GM19372 (cell line): ENCODE data around the gene L1CAM.

Experiments used
- ATAC-seq: cut with Tn5 transposase; IDR thresholded peaks from one replicate; pipeline ENCODE4 v1.9.1; 2021; ENCODE audit warnings: mild to moderate bottlenecking, low read depth, moderate library complexity; ENCODE audit not compliant: unreplicated experiment

Gene L1CAM

DNA sequence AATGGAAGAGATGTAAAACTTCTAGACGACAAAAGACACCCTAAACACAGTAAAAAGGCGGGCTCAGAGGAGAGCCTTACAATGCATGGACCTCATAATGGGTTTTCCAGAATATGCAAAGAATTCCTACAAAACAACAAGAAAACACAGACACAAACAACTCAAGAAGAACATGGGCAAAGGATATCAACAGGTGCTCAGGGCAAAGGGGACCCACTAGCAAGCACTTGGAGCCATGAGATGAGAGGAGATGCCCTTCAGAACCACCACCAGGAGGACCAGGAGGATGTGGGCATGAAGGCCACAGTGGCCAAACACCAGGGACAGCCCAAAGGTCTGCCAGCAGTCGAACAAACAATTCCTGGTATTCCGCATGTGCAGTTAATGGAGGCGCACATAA lies 72.8 kb downstream of the L1CAM start:
- no peak for ATAC-seq

GRCh38 chrX:153812220-153812619 lies 73.8 kb downstream of the L1CAM start:
- no peak for ATAC-seq
